ENCODE data around the gene SNORC.

The SNORC gene

DNA sequence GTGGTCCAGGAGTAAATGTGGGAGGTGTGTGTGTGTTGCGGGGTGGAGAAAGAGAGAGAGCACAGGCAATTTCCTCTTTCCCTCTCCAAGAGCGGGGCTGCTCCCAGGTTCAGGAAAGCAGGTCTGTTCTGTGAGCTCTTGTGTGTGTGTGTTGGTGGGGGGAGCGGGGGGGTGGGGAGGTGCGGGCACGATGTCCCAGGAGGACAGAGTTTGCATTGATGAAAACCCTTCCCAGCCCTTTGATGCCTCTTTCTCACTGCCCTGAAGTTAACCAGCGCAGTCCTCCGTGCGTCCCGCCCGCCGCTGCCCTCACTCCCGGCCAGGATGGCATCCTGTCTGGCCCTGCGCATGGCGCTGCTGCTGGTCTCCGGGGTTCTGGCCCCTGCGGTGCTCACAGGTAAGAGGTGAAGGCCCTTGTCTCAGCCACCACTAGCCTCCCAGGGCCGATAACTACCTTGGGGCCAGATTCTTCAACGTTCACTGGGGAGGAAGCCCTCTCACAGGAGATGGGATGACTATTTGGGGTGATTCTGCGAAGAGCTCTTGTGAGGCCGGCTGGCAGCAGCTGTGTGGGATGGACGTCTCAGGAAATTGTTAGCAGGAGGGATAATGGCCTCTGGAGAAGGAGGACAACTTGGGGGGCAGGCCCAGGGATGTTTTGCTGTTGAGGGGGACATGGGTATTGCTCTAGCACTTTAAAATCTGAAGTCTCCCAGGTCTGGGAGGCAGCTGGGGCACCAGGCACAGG is at the start of gene SNORC:
Gene SNORC, plus strand, starts transcription at position 247 of the 748 bp plus-strand sequence. Its CDS starts 78 bp downstream, at position 325.
- no peak within 1 kb of the TSS for H3K4me3 ChIP-seq (ENCODE audit: low read depth, low read length)
- TF ChIP-seq, protein P1, sequence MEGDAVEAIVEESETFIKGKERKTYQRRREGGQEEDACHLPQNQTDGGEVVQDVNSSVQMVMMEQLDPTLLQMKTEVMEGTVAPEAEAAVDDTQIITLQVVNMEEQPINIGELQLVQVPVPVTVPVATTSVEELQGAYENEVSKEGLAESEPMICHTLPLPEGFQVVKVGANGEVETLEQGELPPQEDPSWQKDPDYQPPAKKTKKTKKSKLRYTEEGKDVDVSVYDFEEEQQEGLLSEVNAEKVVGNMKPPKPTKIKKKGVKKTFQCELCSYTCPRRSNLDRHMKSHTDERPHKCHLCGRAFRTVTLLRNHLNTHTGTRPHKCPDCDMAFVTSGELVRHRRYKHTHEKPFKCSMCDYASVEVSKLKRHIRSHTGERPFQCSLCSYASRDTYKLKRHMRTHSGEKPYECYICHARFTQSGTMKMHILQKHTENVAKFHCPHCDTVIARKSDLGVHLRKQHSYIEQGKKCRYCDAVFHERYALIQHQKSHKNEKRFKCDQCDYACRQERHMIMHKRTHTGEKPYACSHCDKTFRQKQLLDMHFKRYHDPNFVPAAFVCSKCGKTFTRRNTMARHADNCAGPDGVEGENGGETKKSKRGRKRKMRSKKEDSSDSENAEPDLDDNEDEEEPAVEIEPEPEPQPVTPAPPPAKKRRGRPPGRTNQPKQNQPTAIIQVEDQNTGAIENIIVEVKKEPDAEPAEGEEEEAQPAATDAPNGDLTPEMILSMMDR (IDR thresholded peaks at IDR 0.05; ENCODE audit: low read depth, low read length) = no peak

DNA sequence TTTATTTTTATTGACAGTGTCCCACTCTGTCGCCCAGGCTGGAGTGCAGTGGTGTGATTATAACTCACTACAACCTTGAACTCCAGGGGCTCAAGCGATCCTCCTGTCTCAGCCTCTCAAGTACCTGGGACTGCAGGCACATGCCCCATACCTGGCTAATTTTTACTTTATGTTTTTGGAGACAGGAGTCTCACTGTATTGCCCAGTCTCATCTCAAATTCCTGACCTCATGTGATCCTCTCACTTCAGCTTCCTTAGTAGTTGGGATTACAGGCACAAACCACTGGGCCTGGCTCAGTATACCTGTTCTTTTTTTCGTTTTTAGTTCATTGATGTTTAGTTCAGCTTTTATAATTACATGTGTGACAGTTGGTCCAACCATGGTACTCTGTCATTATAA is 40.1 kb upstream of the SNORC start:
- H3K4me3 ChIP-seq (ENCODE audit: low read depth, low read length) = no peak overlapping the region
- TF ChIP-seq, protein P1 (IDR thresholded peaks at IDR 0.05; ENCODE audit: low read depth, low read length) = no peak

DNA sequence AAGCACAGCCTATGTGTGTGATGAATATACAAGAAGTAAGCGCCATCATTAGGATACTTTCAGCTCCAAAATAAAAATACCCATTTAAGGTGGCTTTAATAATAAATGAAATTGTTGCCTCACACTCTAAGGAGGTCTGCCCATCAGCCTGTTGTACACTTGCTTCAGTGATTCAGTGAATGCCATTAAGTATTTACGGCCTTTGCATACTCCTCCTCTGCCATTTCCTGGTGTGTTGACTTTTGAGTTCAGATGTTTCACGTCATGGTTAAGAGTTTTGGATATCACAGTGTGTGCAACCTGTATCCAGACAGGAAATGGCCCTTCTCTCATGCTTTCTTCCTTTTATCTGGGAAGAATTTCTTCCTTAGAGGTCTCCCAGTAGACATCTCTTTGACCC is 38.6 kb upstream of the SNORC start:
- TF ChIP-seq, protein P1 (IDR thresholded peaks at IDR 0.05; ENCODE audit: low read depth, low read length) = no peak
- no peak overlapping the region for H3K4me3 ChIP-seq (ENCODE audit: low read depth, low read length)

DNA sequence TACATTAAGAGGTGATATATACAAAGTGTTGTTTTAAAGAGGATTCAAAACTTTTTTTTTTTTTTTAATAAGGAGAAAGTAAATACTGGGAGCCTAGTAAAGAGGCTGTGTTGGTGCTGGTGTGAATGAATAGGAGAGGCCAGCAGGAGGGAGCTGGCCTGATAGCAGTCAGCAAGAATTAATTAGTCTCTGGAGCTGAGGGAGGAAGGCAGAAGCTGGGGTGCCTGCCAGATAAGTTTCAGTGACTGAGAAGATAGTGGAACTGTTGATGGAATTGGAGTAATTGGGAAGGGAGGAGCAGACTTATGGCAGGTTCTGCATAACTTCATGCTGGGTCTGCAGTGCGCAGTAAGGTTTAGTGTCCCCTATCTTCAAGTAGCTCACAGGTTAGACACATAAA is 36.2 kb upstream of the SNORC start:
- TF ChIP-seq, protein P1 (IDR thresholded peaks at IDR 0.05; ENCODE audit: low read depth, low read length) = no peak
- H3K4me3 ChIP-seq (ENCODE audit: low read depth, low read length) = no peak overlapping the region

- no peak overlapping the region for H3K4me3 ChIP-seq (ENCODE audit: low read depth, low read length)
- TF ChIP-seq, protein P1 (IDR thresholded peaks at IDR 0.05; ENCODE audit: low read depth, low read length) = no peak
Measured at GRCh38 chr2:232835687-232836208, 34.3 kb upstream of the SNORC start.

- H3K4me3 ChIP-seq (ENCODE audit: low read depth, low read length) = no peak overlapping the region
- TF ChIP-seq, protein P1 (IDR thresholded peaks at IDR 0.05; ENCODE audit: low read depth, low read length) = no peak
Measured at GRCh38 chr2:232836934-232837333, 33.1 kb upstream of the SNORC start.

DNA sequence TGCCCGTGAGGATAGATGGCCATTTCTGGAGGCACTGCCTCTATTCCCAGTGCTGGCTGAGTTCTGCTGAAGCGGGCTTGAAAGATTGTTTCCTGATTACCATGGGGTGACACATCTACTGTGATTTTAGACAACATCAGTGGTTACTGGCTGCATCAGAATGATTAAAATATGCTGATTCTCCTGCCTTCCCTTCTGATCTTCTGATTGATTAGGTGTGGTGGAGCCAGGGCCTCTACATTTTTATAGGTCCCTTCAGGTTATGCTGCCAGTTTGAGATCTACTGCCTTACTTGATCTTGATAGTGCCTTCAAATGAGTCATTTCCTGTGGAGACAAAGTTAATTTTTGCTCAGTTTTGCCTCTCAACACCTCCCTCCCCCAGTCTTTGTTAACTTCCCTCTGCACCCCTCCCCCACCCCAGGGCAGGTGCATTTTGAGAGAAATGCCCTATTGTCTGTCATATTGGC is 31.6 kb upstream of the SNORC start:
- H3K4me3 ChIP-seq (ENCODE audit: low read depth, low read length) = no peak overlapping the region
- TF ChIP-seq, protein P1 (IDR thresholded peaks at IDR 0.05; ENCODE audit: low read depth, low read length) = no peak

Measured in WI38 (cell line).